ENCODE data around the gene C1orf232. TPM values are rescaled to one million over a fixed set of nuclear protein-coding genes. Genes with fewer than 3 reads are reported as not detected.
A peak's percentile ranks its signal among the peaks of the same experiment; 100 is the strongest.

The C1orf232 gene
- not detected for total RNA-seq

DNA sequence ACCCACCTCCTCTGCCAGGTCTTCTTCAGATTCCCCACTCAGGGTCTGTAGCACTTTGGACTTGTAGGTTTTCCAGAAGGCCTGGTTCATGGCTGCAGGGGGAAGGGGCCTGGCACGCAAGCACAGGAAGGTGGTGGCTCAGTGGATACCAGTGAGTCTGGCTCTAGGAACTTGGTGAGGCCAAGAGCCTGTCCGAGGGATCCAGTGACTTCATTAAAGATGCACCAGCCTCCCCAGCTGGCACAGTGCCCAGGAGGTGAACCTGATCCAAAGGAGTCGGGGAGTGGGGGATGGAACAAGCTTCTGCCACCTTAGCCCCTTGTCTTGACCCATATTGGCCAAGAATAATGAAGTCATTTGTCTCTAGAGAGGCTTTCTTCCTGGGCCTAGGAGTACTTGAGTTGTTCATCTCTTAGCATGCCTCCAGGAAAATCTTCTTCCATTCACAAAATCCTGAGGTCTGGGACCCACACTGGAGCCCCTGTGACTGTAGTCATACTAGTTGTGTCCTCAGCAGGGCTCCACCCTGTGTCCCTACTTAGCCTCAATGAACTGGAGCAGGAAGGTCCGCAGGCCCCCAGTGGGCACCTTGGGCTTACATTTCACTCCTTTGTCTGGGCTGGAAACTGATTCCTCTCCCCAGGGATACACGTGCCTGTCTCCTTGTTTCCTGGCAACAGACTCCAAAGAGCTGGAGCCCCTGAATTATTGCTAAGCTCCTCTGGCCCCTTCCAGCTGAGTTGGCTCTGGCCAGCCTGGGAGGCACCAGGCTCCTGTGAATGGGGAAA, at the start of gene C1orf232:
Gene C1orf232 (minus strand): TSS at position 554 of the 788 bp plus-strand sequence. CDS start 464 bp downstream, at position 90.
- no peak for DNase-seq
- POLR2A ChIA-PET: interaction anchor here (1.3 to 2.2 kb wide), 2 partner anchors 10 to 66 kb away, joined by 3 to 19 read pairs; partner anchors contain the start of gene CEP85
- intact Hi-C loops (cut with micrococcal nuclease): loop anchor here (1.0 to 5.0 kb wide), 3 partner anchors 42 to 154 kb away; no protein-coding TSS in a partner anchor
- H3K9me3 Mint-ChIP-seq: no peaks in the 10 kb centered on the region
- H3K4me3 Mint-ChIP-seq: peak within 1 kb of the TSS; percentile 83
- H3K27me3 Mint-ChIP-seq: peaks cover 4% of the 10 kb centered on the region
- CTCF ChIA-PET: interaction anchor here (0.8 to 3.1 kb wide), 13 partner anchors 11 to 247 kb away, joined by 3 to 80 read pairs (median 12); partner anchors contain the start of genes CD52, CEP85 and FAM110D
- H3K27ac Mint-ChIP-seq: peak within 1 kb of the TSS; percentile 72
- peaks cover 21% of the 10 kb centered on the region for H3K4me1 Mint-ChIP-seq (ENCODE audit: low read depth)
- peaks cover 5% of the 10 kb centered on the region for H3K36me3 Mint-ChIP-seq

DNA sequence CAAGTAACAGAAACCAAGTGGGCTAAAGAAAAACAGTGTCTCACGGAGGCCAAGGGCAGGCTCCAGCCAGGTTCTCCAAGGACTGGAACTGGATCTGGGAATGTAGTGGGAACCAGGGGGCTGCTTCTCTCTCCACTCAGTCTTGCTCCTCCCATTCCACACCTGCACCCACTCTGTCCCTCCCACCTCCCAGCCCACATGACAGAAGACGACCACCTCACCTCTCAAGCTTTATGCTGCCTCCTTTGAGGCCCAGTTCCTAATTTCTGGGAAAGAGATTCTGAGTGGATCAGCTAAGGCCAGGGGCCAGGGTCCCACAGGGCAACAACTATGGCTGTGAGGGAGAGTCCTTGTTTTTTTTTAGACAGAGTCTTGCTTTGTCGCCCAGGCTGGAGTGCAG, 46.5 kb upstream of the C1orf232 start:
- H3K9me3 Mint-ChIP-seq: no peaks in the 10 kb centered on the region

DNA sequence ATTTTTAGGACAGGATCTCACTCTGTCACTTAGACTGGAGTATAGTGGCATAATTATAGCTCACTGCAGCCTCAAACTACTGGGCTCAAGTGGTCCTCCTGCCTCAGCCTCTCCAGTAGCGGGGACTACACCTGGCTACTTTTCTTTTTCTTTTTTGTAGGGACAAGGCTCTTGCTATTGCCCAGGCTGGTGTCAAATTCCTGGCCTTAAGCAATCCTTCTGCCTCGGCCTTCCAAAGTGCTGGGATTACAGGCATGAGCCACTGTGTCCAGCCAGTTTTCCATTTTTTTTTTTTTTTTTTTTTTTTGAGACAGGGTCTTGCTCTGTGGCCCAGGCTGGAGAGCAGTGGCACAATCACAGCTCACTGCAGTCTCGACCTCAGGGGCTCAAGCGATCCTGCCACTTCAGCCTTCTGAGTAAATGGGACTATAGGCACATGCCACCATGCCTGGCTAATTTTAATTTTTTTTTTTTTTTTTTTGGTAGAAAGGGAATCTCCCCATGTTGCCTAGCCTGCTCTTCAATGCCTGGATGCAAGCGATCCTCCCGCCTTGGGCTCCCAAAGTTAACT, 44.7 kb upstream of the C1orf232 start:
- Mint-ChIP-seq H3K4me1 (ENCODE audit: low read depth) (no peaks in the 10 kb centered on the region), H3K27ac (no peak overlapping the region), H3K27me3 (no peaks in the 10 kb centered on the region), H3K9me3 (no peaks in the 10 kb centered on the region), H3K4me3 (no peak overlapping the region), H3K36me3 (no peaks in the 10 kb centered on the region)
- ChIA-PET CTCF (interaction anchor here (1.2 to 1.6 kb wide), 2 partner anchors 20 to 43 kb away, joined by 4 to 6 read pairs; partner anchors contain the start of genes CEP85 and ZNF593), POLR2A (no interaction called here)
- no peak for DNase-seq
- intact Hi-C loops (cut with micrococcal nuclease): no loop called here

More for the DNA sequence above, 46.5 kb upstream of the C1orf232 start:
- ChIA-PET CTCF (no interaction called here), POLR2A (no interaction called here)
- H3K4me1 Mint-ChIP-seq (ENCODE audit: low read depth): no peaks in the 10 kb centered on the region
- H3K4me3 Mint-ChIP-seq: no peak overlapping the region
- DNase-seq: no peak
- intact Hi-C loops (cut with micrococcal nuclease): no loop called here
- no peaks in the 10 kb centered on the region for H3K36me3 Mint-ChIP-seq
- H3K27ac Mint-ChIP-seq: no peak overlapping the region
- H3K27me3 Mint-ChIP-seq: no peaks in the 10 kb centered on the region

DNA sequence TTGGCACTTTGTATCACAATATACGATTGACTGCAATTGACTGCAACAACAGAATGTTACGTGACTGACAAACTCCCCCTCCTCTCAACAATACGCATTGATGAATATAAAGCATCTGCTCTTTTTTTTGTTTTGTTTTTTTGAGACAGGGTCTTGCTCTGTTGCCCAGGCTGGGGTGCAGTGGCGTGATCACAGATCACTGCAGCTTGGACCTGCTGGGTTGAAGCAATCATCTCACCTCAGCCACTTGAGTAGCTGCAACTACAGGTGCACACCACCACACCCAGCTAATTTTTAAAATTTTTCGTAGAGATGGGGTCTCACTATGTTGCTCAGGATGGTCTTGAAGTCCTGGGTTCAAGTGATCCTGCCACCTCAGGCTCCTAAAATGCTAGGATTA, 44.0 kb upstream of the C1orf232 start:
- Mint-ChIP-seq H3K9me3 (no peaks in the 10 kb centered on the region), H3K27me3 (no peaks in the 10 kb centered on the region), H3K4me3 (no peak overlapping the region), H3K4me1 (ENCODE audit: low read depth) (no peaks in the 10 kb centered on the region), H3K36me3 (no peaks in the 10 kb centered on the region), H3K27ac (no peak overlapping the region)
- intact Hi-C loops (cut with micrococcal nuclease): no loop called here
- no peak for DNase-seq
- ChIA-PET CTCF (interaction anchor here (1.2 to 1.6 kb wide), 2 partner anchors 21 to 43 kb away, joined by 4 to 6 read pairs; partner anchors contain the start of genes CEP85 and ZNF593), POLR2A (no interaction called here)

DNA sequence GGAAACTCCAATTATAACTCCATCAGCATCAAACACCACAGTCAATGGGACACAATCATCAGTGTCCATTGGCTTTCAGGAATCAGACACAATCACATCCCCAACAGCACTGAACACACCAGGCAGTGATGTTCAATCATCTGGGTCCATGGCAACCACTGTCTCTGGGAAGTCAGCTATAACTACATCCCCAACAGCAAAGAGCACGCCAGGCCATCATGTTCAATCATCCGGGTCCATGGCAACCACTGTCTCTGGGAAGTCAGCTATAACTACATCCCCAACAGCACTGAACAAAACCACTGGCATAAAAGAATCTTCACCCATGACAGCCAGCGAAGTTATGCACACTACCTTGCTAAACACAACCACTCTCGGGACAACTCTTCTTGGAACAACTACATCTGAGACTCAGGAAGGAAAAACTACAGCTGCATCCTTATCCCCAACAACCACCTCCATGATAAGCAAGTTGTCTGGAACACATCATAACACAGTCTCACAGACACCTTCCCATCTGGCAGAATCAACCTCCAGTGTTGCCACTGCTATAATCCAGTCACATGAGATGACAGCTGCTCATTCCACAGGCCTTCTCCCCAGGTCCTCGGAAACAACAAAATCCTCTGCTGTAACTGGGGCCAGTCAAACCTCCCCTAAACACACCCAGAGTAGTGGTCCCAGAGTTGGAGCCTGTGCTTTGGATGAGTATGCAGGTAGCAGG, 41.5 kb upstream of the C1orf232 start:
- POLR2A ChIA-PET: no interaction called here
- Mint-ChIP-seq H3K36me3 (no peaks in the 10 kb centered on the region), H3K9me3 (no peaks in the 10 kb centered on the region), H3K4me3 (no peak overlapping the region), H3K27ac (no peak overlapping the region), H3K4me1 (ENCODE audit: low read depth) (no peaks in the 10 kb centered on the region), H3K27me3 (no peaks in the 10 kb centered on the region)
- intact Hi-C loops (cut with micrococcal nuclease): no loop called here
- DNase-seq: no peak
- CTCF ChIA-PET: interaction anchor here (0.8 to 1.5 kb wide), 5 partner anchors 23 to 207 kb away, joined by 3 to 6 read pairs (median 3); partner anchors contain the start of genes CEP85 and ZNF593

DNA sequence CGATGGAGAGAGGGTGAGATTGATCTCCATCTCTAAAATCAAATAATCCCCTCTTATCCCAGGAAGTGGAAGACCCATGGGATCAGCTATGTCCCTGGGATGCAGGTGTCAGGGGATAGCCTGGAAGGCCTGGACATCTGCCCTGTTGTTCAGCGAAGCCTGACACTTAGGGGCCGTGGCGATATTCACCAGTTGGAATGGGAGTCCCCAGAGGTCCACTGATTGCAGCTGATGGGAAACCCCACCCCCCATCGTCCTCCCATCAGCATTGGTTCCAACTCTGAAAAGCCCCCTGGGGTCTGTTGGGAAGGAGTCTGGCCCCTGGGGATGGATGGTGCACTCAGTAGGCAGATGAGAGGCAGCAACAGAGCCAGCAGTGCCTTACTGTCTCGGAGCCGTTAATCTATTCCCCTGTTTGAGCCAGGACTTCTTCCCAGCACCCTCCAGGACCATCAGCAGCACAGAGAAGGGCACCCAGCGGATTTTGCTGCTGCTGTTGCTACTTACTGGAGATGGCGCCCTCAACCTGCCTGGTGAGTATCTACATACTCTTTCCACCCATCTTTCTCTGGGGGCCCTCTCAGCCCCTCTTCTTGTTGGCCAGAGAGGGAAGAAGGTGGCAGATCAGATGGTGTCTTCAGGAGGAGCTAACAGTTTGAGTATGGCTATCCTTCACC, 35.0 kb upstream of the C1orf232 start:
- intact Hi-C loops (cut with micrococcal nuclease): no loop called here
- Mint-ChIP-seq H3K4me3 (no peak overlapping the region), H3K36me3 (no peaks in the 10 kb centered on the region), H3K27me3 (no peaks in the 10 kb centered on the region), H3K4me1 (ENCODE audit: low read depth) (peaks cover 32% of the 10 kb centered on the region), H3K27ac (no peak overlapping the region), H3K9me3 (no peaks in the 10 kb centered on the region)
- peak; percentile 14 for DNase-seq
- ChIA-PET CTCF (interaction anchor here (1.3 to 2.2 kb wide), 3 partner anchors 30 to 118 kb away, joined by 5 to 6 read pairs (median 6); partner anchors contain the start of gene CEP85), POLR2A (no interaction called here)

DNA sequence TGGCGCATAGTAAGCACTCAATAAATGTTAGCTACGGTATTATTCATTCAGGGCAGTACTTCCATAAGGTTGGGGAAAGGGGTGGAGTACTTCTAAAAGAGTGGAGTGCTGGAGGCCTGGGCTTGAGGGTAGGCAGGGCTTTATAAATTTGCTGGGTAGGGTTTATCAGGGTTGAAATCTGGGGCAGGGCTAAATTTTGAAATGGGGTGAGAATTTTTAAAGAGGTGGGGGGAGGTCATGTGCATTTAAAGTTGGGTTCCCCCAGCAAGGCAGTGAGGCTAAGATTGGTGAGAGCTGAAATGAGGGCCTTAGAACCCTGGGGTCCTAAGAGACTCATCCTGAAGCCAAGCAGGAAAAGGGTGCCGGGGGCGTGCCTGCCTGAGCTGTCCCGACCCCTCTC, 31.6 kb upstream of the C1orf232 start:
- no peaks in the 10 kb centered on the region for H3K27me3 Mint-ChIP-seq
- H3K36me3 Mint-ChIP-seq: no peaks in the 10 kb centered on the region
- no peak overlapping the region for H3K4me3 Mint-ChIP-seq
- no peaks in the 10 kb centered on the region for H3K9me3 Mint-ChIP-seq
- intact Hi-C loops (cut with micrococcal nuclease): no loop called here
- peaks cover 32% of the 10 kb centered on the region for H3K4me1 Mint-ChIP-seq (ENCODE audit: low read depth)
- ChIA-PET CTCF (interaction anchor here (1.2 kb wide), 1 partner anchor 31 kb away, joined by 5 read pairs; the partner anchor contains the start of gene ZNF593), POLR2A (no interaction called here)
- no peak overlapping the region for H3K27ac Mint-ChIP-seq
- DNase-seq: no peak

DNA sequence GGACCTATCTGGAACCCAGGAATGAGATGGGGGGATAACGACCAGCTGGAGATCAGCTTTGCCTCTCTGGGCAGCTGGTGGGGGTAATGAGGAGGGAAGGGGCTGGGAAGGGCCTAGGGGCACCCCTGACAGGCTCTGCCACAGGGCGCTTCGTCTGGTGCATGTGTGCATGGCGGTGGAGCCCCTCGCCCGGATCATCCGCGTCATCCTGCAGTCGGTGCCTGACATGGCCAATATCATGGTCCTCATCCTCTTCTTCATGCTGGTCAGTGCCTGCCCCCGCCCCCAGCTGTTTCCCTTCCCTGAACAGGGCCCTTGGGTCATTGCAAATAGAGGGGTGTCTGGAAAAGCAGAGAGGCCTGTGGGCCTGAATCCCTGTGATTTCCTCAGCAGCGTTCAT, 29.1 kb upstream of the C1orf232 start:
- ChIA-PET POLR2A (no interaction called here), CTCF (interaction anchor here (1.3 to 1.7 kb wide), 2 partner anchors 37 to 53 kb away, joined by 3 read pairs; no protein-coding TSS in a partner anchor)
- Mint-ChIP-seq H3K27ac (no peak overlapping the region), H3K27me3 (no peaks in the 10 kb centered on the region), H3K4me1 (ENCODE audit: low read depth) (peaks cover 28% of the 10 kb centered on the region), H3K9me3 (no peaks in the 10 kb centered on the region), H3K4me3 (no peak overlapping the region), H3K36me3 (no peaks in the 10 kb centered on the region)
- intact Hi-C loops (cut with micrococcal nuclease): no loop called here
- DNase-seq: no peak

DNA sequence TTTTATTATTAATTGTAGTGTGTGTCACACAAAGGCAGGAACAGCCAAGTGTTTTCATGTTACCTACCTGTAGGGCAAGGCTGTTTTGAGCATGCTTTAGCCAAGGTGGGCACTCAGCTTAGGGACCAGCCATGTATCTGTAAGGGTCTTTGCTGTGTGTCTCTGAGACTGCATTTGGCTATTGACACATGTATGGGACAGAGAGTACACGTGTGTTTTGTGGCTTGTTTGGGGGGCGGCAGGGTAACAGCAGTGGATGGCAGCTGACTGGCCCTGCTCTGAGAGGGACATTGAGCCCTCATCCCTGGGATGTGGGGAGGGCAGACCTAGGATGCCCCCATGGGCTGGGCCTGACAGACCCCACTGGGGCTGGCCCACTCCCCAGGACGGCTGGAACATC, 28.5 kb upstream of the C1orf232 start:
- Mint-ChIP-seq H3K36me3 (no peaks in the 10 kb centered on the region), H3K9me3 (no peaks in the 10 kb centered on the region), H3K27ac (no peak overlapping the region), H3K4me3 (no peak overlapping the region), H3K4me1 (ENCODE audit: low read depth) (peaks cover 24% of the 10 kb centered on the region), H3K27me3 (no peaks in the 10 kb centered on the region)
- POLR2A ChIA-PET: no interaction called here
- intact Hi-C loops (cut with micrococcal nuclease): no loop called here
- CTCF ChIA-PET: interaction anchor here (1.7 kb wide), 1 partner anchor 36 kb away, joined by 7 read pairs; the partner anchor contains the start of gene CEP85
- DNase-seq: no peak

DNA sequence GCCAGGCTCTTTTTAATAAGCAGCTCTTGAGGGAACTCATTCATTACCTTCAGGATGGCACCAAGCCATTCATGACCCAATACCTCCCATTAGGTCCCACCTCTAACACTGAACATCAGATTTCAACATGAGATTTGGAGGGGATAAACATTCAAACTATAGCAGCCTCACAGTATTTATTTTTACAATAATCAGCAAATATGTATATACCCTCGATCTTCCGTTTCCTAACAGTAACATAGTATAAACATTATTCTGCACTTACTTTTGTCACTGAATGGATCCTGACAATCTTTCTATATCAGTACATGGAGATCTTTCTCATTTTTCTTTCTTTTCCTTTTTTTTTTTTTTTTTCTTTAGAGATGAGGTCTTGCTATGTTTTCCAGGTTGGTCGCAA, 27.0 kb upstream of the C1orf232 start:
- H3K4me3 Mint-ChIP-seq: no peak overlapping the region
- ChIA-PET POLR2A (no interaction called here), CTCF (interaction anchor here (1.7 kb wide), 1 partner anchor 38 kb away, joined by 7 read pairs; the partner anchor contains the start of gene CEP85)

DNA sequence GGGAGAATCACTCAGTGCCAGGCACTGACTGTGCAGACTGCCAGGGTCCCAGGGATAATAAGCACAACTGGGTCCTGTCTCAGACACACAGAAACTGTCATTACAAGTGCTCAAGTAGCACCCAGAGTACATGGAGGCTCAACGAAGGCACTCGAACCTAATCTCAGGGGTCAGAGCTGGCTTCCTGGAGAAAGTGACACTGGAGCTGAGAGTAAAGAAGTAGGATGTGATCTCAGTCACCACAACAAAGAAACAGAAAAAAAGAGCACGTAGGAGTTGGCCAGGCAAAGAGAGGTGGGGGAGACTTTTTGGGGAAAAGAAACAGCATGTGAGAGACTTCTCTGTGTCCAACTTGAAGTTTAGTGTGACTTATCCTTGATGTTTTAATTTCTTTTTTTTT, 23.0 kb upstream of the C1orf232 start:
- H3K27me3 Mint-ChIP-seq: no peaks in the 10 kb centered on the region
- no peaks in the 10 kb centered on the region for H3K36me3 Mint-ChIP-seq
- ChIA-PET POLR2A (no interaction called here), CTCF (interaction anchor here (0.8 to 2.4 kb wide), 2 partner anchors 43 to 130 kb away, joined by 3 to 10 read pairs; partner anchors contain the start of gene CEP85)
- no peak overlapping the region for H3K4me3 Mint-ChIP-seq
- H3K9me3 Mint-ChIP-seq: no peaks in the 10 kb centered on the region
- peaks cover 10% of the 10 kb centered on the region for H3K4me1 Mint-ChIP-seq (ENCODE audit: low read depth)
- intact Hi-C loops (cut with micrococcal nuclease): no loop called here
- DNase-seq: peak; percentile 41
- no peak overlapping the region for H3K27ac Mint-ChIP-seq

More for the DNA sequence above, 27.0 kb upstream of the C1orf232 start:
- Mint-ChIP-seq H3K9me3 (no peaks in the 10 kb centered on the region), H3K27me3 (no peaks in the 10 kb centered on the region), H3K4me1 (ENCODE audit: low read depth) (peaks cover 16% of the 10 kb centered on the region), H3K36me3 (no peaks in the 10 kb centered on the region), H3K27ac (no peak overlapping the region)
- DNase-seq: no peak
- intact Hi-C loops (cut with micrococcal nuclease): no loop called here

Measured in activated CD4-positive, alpha-beta memory T cell treated with anti-CD3 and anti-CD28 coated beads for 36 hours (primary cell).